GM19452 (cell line): ENCODE data around the gene PLET1.

Source experiments
- ATAC-seq: cut with Tn5 transposase; IDR thresholded peaks from one replicate; pipeline ENCODE4 v1.9.1; 2021; ENCODE audit not compliant: unreplicated experiment

The PLET1 gene

GRCh38 chr11:112248201-112248600, 12.5 kb downstream of the PLET1 start:
- ATAC-seq, result no peak

- no peak for ATAC-seq
Observed at GRCh38 chr11:112247201-112247600, 13.5 kb downstream of the PLET1 start.

GRCh38 chr11:112241486-112241885, 19.2 kb downstream of the PLET1 start:
- no peak for ATAC-seq

- ATAC-seq, result no peak
Observed at GRCh38 chr11:112238041-112238440, 22.6 kb downstream of the PLET1 start.

GRCh38 chr11:112237451-112237850, 23.2 kb downstream of the PLET1 start:
- no peak for ATAC-seq

- no peak for ATAC-seq
Observed at GRCh38 chr11:112235750-112236390, 24.8 kb downstream of the PLET1 start.

GRCh38 chr11:112231952-112232351, 28.7 kb downstream of the PLET1 start:
- no peak for ATAC-seq

- ATAC-seq, result no peak
Observed at GRCh38 chr11:112229746-112230433, 30.8 kb downstream of the PLET1 start.

- no peak for ATAC-seq
Observed at GRCh38 chr11:112229159-112229558, 31.5 kb downstream of the PLET1 start.

GRCh38 chr11:112228706-112229105, 32.0 kb downstream of the PLET1 start:
- ATAC-seq, result no peak

GRCh38 chr11:112227471-112227870, 33.2 kb downstream of the PLET1 start:
- ATAC-seq, result no peak

GRCh38 chr11:112226831-112227401, 33.7 kb downstream of the PLET1 start:
- ATAC-seq, result peak; percentile 57

GRCh38 chr11:112226062-112226830, 34.4 kb downstream of the PLET1 start, which contains the start of gene PTS:
TSS of gene PTS (plus strand) at chr11:112226428. CDS start at chr11:112226444, 16 bp downstream.
- ATAC-seq, result peak; percentile 97

GRCh38 chr11:112225753-112226061, 35.0 kb downstream of the PLET1 start:
- no peak for ATAC-seq

GRCh38 chr11:112223754-112224532, 36.7 kb downstream of the PLET1 start:
- no peak for ATAC-seq

- ATAC-seq, result no peak
Observed at GRCh38 chr11:112223121-112223520, 37.5 kb downstream of the PLET1 start.

- ATAC-seq, result no peak
Observed at GRCh38 chr11:112222303-112222702, 38.4 kb downstream of the PLET1 start.

- no peak for ATAC-seq
Observed at GRCh38 chr11:112221274-112221835, 39.3 kb downstream of the PLET1 start.

- ATAC-seq, result peak; percentile 97
Observed at GRCh38 chr11:112219476-112220232, 41.0 kb downstream of the PLET1 start.

GRCh38 chr11:112216561-112217105, 44.0 kb downstream of the PLET1 start:
- ATAC-seq, result no peak
